KOPT-K1 (cell line): ENCODE results near the gene CCL13.
A peak's percentile ranks its signal among the peaks of the same experiment; 100 is the strongest.

Source experiments
- H3K27ac ChIP-seq: fragments of 200-600 bp; sonication (generic); 2 replicates; pipeline ENCODE4 v1.5.1; 2016; ENCODE audit warnings: antibody characterized with exemption, mild to moderate bottlenecking, low read depth, low read length; ENCODE audit not compliant: poor library complexity, severe bottlenecking
- H3K36me3 ChIP-seq: fragments of 200-600 bp; sonication (generic); 2 replicates; pipeline ENCODE4 v1.5.1; 2017; ENCODE audit warnings: antibody characterized with exemption, mild to moderate bottlenecking, low read length, moderate library complexity; ENCODE audit not compliant: insufficient read depth
- H3K9me3 ChIP-seq: fragments of 200-600 bp; sonication (generic); 2 replicates; pipeline ENCODE4 v1.5.1; 2017; ENCODE audit warnings: antibody characterized with exemption, low read length, mild to moderate bottlenecking; ENCODE audit not compliant: insufficient read depth, poor library complexity, severe bottlenecking

Gene CCL13

GRCh38 chr17:34351096-34351495 is 5.2 kb upstream of the CCL13 start:
- no peaks in the 10 kb centered on the region for H3K36me3 ChIP-seq
- H3K27ac ChIP-seq, result no peak overlapping the region
- no peaks in the 10 kb centered on the region for H3K9me3 ChIP-seq

- H3K27ac ChIP-seq, result no peak overlapping the region
- no peaks in the 10 kb centered on the region for H3K36me3 ChIP-seq
- H3K9me3 ChIP-seq, result no peaks in the 10 kb centered on the region
Measured at GRCh38 chr17:34352191-34352590, 4.1 kb upstream of the CCL13 start.

- H3K27ac ChIP-seq, result no peak overlapping the region
- no peaks in the 10 kb centered on the region for H3K9me3 ChIP-seq
- no peaks in the 10 kb centered on the region for H3K36me3 ChIP-seq
Measured at GRCh38 chr17:34354637-34355036, 1.6 kb upstream of the CCL13 start.

GRCh38 chr17:34357398-34357797 is 1.1 kb downstream of the CCL13 start:
- H3K9me3 ChIP-seq, result no peaks in the 10 kb centered on the region
- no peak overlapping the region for H3K27ac ChIP-seq
- no peaks in the 10 kb centered on the region for H3K36me3 ChIP-seq

GRCh38 chr17:34358631-34359030 is 2.4 kb downstream of the CCL13 start:
- Histone ChIP-seq H3K36me3 (no peaks in the 10 kb centered on the region), H3K27ac (no peak overlapping the region), H3K9me3 (no peaks in the 10 kb centered on the region)

GRCh38 chr17:34360601-34361270 is 4.5 kb downstream of the CCL13 start:
- no peaks in the 10 kb centered on the region for H3K9me3 ChIP-seq
- H3K27ac ChIP-seq, result peak overlapping the region; percentile 55
- no peaks in the 10 kb centered on the region for H3K36me3 ChIP-seq

- Histone ChIP-seq H3K36me3 (no peaks in the 10 kb centered on the region), H3K9me3 (no peaks in the 10 kb centered on the region), H3K27ac (peak overlapping the region; percentile 99)
Measured at GRCh38 chr17:34361478-34362061, 5.3 kb downstream of the CCL13 start.

GRCh38 chr17:34363183-34363661 is 6.9 kb downstream of the CCL13 start, which contains the start of gene CCL1:
CCL1 (minus strand) TSS chr17:34363233; CDS start chr17:34363161, 72 bp downstream.
- Histone ChIP-seq H3K9me3 (no peaks in the 10 kb centered on the region), H3K36me3 (no peaks in the 10 kb centered on the region), H3K27ac (peak within 1 kb of the TSS; percentile 99)

- peak overlapping the region; percentile 99 for H3K27ac ChIP-seq
- H3K36me3 ChIP-seq, result no peaks in the 10 kb centered on the region
- H3K9me3 ChIP-seq, result no peaks in the 10 kb centered on the region
Measured at GRCh38 chr17:34364751-34365150, 8.5 kb downstream of the CCL13 start.

- H3K9me3 ChIP-seq, result no peaks in the 10 kb centered on the region
- H3K36me3 ChIP-seq, result no peaks in the 10 kb centered on the region
- peak overlapping the region; percentile 99 for H3K27ac ChIP-seq
Measured at GRCh38 chr17:34365340-34365739, 9.1 kb downstream of the CCL13 start.

- H3K27ac ChIP-seq, result peak overlapping the region; percentile 99
- no peaks in the 10 kb centered on the region for H3K36me3 ChIP-seq
Measured at GRCh38 chr17:34366010-34366409, 9.7 kb downstream of the CCL13 start.

GRCh38 chr17:34366529-34367107 is 10.3 kb downstream of the CCL13 start:
- H3K36me3 ChIP-seq, result no peaks in the 10 kb centered on the region
- H3K9me3 ChIP-seq, result no peaks in the 10 kb centered on the region
- H3K27ac ChIP-seq, result peak overlapping the region; percentile 99

More at GRCh38 chr17:34366010-34366409, 9.7 kb downstream of the CCL13 start:
- no peaks in the 10 kb centered on the region for H3K9me3 ChIP-seq

GRCh38 chr17:34367486-34368195 is 11.4 kb downstream of the CCL13 start:
- Histone ChIP-seq H3K9me3 (no peaks in the 10 kb centered on the region), H3K36me3 (no peaks in the 10 kb centered on the region), H3K27ac (peak overlapping the region; percentile 99)

GRCh38 chr17:34368196-34368945 is 12.1 kb downstream of the CCL13 start:
- no peaks in the 10 kb centered on the region for H3K36me3 ChIP-seq
- peak overlapping the region; percentile 99 for H3K27ac ChIP-seq
- H3K9me3 ChIP-seq, result no peaks in the 10 kb centered on the region
